Measurements from ENCODE around the gene KLHDC8B. TPM values are rescaled to one million over a fixed set of nuclear protein-coding genes. Genes with fewer than 3 reads are reported as not detected.

KLHDC8B gene
- total RNA-seq, 2 experiments from 2014 or later: 1.2 to 1.4 TPM

GRCh38 chr3:49174397-49174985 lies 3.1 kb downstream of the KLHDC8B start:
- H3K4me1 Mint-ChIP-seq: peaks cover 11% of the 10 kb centered on the region
- H3K27me3 Mint-ChIP-seq: peaks cover 12% of the 10 kb centered on the region
- H3K4me3 Mint-ChIP-seq: no peak overlapping the region
- DNase-seq: no peak
- H3K27ac Mint-ChIP-seq: no peak overlapping the region
- no peaks in the 10 kb centered on the region for H3K9me3 Mint-ChIP-seq
- CTCF ChIA-PET: no interaction called here
- no peaks in the 10 kb centered on the region for H3K36me3 Mint-ChIP-seq (ENCODE audit: low read depth)
- POLR2A ChIA-PET: interaction anchor here (1.1 kb wide), 1 partner anchor 9 kb away, joined by 3 read pairs; no protein-coding TSS in a partner anchor

- Mint-ChIP-seq H3K27ac (no peak overlapping the region), H3K27me3 (peaks cover 13% of the 10 kb centered on the region), H3K36me3 (ENCODE audit: low read depth) (no peaks in the 10 kb centered on the region), H3K4me1 (peaks cover 9% of the 10 kb centered on the region), H3K9me3 (no peaks in the 10 kb centered on the region), H3K4me3 (no peak overlapping the region)
- DNase-seq: no peak
- POLR2A ChIA-PET: no interaction called here
- CTCF ChIA-PET: no interaction called here
Observed at GRCh38 chr3:49175530-49175929, 4.1 kb downstream of the KLHDC8B start.

- no peaks in the 10 kb centered on the region for H3K36me3 Mint-ChIP-seq (ENCODE audit: low read depth)
- DNase-seq: no peak
- no peak overlapping the region for H3K4me3 Mint-ChIP-seq
- peaks cover 4% of the 10 kb centered on the region for H3K4me1 Mint-ChIP-seq
- no peaks in the 10 kb centered on the region for H3K9me3 Mint-ChIP-seq
- peaks cover 14% of the 10 kb centered on the region for H3K27me3 Mint-ChIP-seq
- no peak overlapping the region for H3K27ac Mint-ChIP-seq
- POLR2A ChIA-PET: no interaction called here
- CTCF ChIA-PET: no interaction called here
Observed at GRCh38 chr3:49177073-49177472, 5.7 kb downstream of the KLHDC8B start.

- Mint-ChIP-seq H3K9me3 (no peaks in the 10 kb centered on the region), H3K27ac (no peak overlapping the region), H3K4me1 (no peaks in the 10 kb centered on the region), H3K4me3 (no peak overlapping the region), H3K36me3 (ENCODE audit: low read depth) (no peaks in the 10 kb centered on the region), H3K27me3 (peaks cover 14% of the 10 kb centered on the region)
- ChIA-PET CTCF (interaction anchor here (1.1 to 3.7 kb wide), 2 partner anchors 9 to 269 kb away, joined by 4 to 17 read pairs; partner anchors contain the start of gene KLHDC8B), POLR2A (no interaction called here)
- no peak for DNase-seq
Observed at GRCh38 chr3:49180116-49180515, 8.7 kb downstream of the KLHDC8B start.

- no peaks in the 10 kb centered on the region for H3K9me3 Mint-ChIP-seq
- H3K36me3 Mint-ChIP-seq (ENCODE audit: low read depth): no peaks in the 10 kb centered on the region
- no peak overlapping the region for H3K27ac Mint-ChIP-seq
- DNase-seq: no peak
- H3K27me3 Mint-ChIP-seq: peaks cover 14% of the 10 kb centered on the region
- POLR2A ChIA-PET: no interaction called here
- no peak overlapping the region for H3K4me3 Mint-ChIP-seq
- CTCF ChIA-PET: interaction anchor here (0.6 to 3.7 kb wide), 4 partner anchors 11 to 1366 kb away, joined by 3 to 17 read pairs (median 3); partner anchors contain the start of gene KLHDC8B
- H3K4me1 Mint-ChIP-seq: no peaks in the 10 kb centered on the region
Observed at GRCh38 chr3:49181351-49181750, 10.0 kb downstream of the KLHDC8B start.

- peaks cover 18% of the 10 kb centered on the region for H3K27me3 Mint-ChIP-seq
- H3K36me3 Mint-ChIP-seq (ENCODE audit: low read depth): no peaks in the 10 kb centered on the region
- CTCF ChIA-PET: interaction anchor here (3.7 kb wide), 1 partner anchor 12 kb away, joined by 17 read pairs; the partner anchor contains the start of gene KLHDC8B
- DNase-seq: no peak
- no peak overlapping the region for H3K4me3 Mint-ChIP-seq
- H3K9me3 Mint-ChIP-seq: no peaks in the 10 kb centered on the region
- POLR2A ChIA-PET: no interaction called here
- H3K4me1 Mint-ChIP-seq: no peaks in the 10 kb centered on the region
- H3K27ac Mint-ChIP-seq: no peak overlapping the region
Observed at GRCh38 chr3:49182682-49183081, 11.3 kb downstream of the KLHDC8B start.

- no peak overlapping the region for H3K4me3 Mint-ChIP-seq
- no peak for DNase-seq
- CTCF ChIA-PET: interaction anchor here (1.0 kb wide), 1 partner anchor 13 kb away, joined by 4 read pairs; the partner anchor contains the start of gene KLHDC8B
- H3K9me3 Mint-ChIP-seq: no peaks in the 10 kb centered on the region
- POLR2A ChIA-PET: no interaction called here
- no peak overlapping the region for H3K27ac Mint-ChIP-seq
- no peaks in the 10 kb centered on the region for H3K4me1 Mint-ChIP-seq
- peaks cover 14% of the 10 kb centered on the region for H3K27me3 Mint-ChIP-seq
- H3K36me3 Mint-ChIP-seq (ENCODE audit: low read depth): no peaks in the 10 kb centered on the region
Observed at GRCh38 chr3:49183873-49184272, 12.5 kb downstream of the KLHDC8B start.

- Mint-ChIP-seq H3K27me3 (peaks cover 11% of the 10 kb centered on the region), H3K9me3 (no peaks in the 10 kb centered on the region), H3K27ac (no peak overlapping the region), H3K4me3 (no peak overlapping the region), H3K36me3 (ENCODE audit: low read depth) (no peaks in the 10 kb centered on the region), H3K4me1 (no peaks in the 10 kb centered on the region)
- ChIA-PET CTCF (no interaction called here), POLR2A (no interaction called here)
- no peak for DNase-seq
Observed at GRCh38 chr3:49191741-49192140, 20.3 kb downstream of the KLHDC8B start.

- Mint-ChIP-seq H3K27ac (no peak overlapping the region), H3K4me3 (no peak overlapping the region), H3K36me3 (ENCODE audit: low read depth) (no peaks in the 10 kb centered on the region), H3K27me3 (peaks cover 8% of the 10 kb centered on the region), H3K4me1 (no peaks in the 10 kb centered on the region), H3K9me3 (no peaks in the 10 kb centered on the region)
- ChIA-PET POLR2A (no interaction called here), CTCF (no interaction called here)
- no peak for DNase-seq
Observed at GRCh38 chr3:49198161-49198560, 26.8 kb downstream of the KLHDC8B start.

- no peak overlapping the region for H3K4me3 Mint-ChIP-seq
- DNase-seq: no peak
- no peaks in the 10 kb centered on the region for H3K4me1 Mint-ChIP-seq
- no peaks in the 10 kb centered on the region for H3K36me3 Mint-ChIP-seq (ENCODE audit: low read depth)
- no peak overlapping the region for H3K27ac Mint-ChIP-seq
- no peaks in the 10 kb centered on the region for H3K9me3 Mint-ChIP-seq
- ChIA-PET CTCF (no interaction called here), POLR2A (no interaction called here)
- peaks cover 9% of the 10 kb centered on the region for H3K27me3 Mint-ChIP-seq
Observed at GRCh38 chr3:49198611-49199230, 27.3 kb downstream of the KLHDC8B start.

- ChIA-PET CTCF (no interaction called here), POLR2A (no interaction called here)
- DNase-seq: no peak
- H3K9me3 Mint-ChIP-seq: no peaks in the 10 kb centered on the region
- no peak overlapping the region for H3K4me3 Mint-ChIP-seq
- H3K36me3 Mint-ChIP-seq (ENCODE audit: low read depth): no peaks in the 10 kb centered on the region
- H3K27me3 Mint-ChIP-seq: peaks cover 11% of the 10 kb centered on the region
- no peak overlapping the region for H3K27ac Mint-ChIP-seq
- H3K4me1 Mint-ChIP-seq: no peaks in the 10 kb centered on the region
Observed at GRCh38 chr3:49199239-49199899, 28.0 kb downstream of the KLHDC8B start.

- CTCF ChIA-PET: interaction anchor here (0.6 kb wide), 1 partner anchor 172 kb away, joined by 3 read pairs; no protein-coding TSS in a partner anchor
- Mint-ChIP-seq H3K27ac (no peak overlapping the region), H3K4me3 (no peak overlapping the region), H3K36me3 (ENCODE audit: low read depth) (no peaks in the 10 kb centered on the region), H3K4me1 (no peaks in the 10 kb centered on the region), H3K9me3 (no peaks in the 10 kb centered on the region), H3K27me3 (peaks cover 13% of the 10 kb centered on the region)
- POLR2A ChIA-PET: no interaction called here
- DNase-seq: no peak
Observed at GRCh38 chr3:49199900-49200281, 28.5 kb downstream of the KLHDC8B start.

GRCh38 chr3:49213541-49213943 lies 42.1 kb downstream of the KLHDC8B start:
- peaks cover 3% of the 10 kb centered on the region for H3K9me3 Mint-ChIP-seq
- peaks cover 3% of the 10 kb centered on the region for H3K27me3 Mint-ChIP-seq
- H3K4me3 Mint-ChIP-seq: no peak overlapping the region
- H3K36me3 Mint-ChIP-seq (ENCODE audit: low read depth): no peaks in the 10 kb centered on the region
- no peak for DNase-seq
- no peak overlapping the region for H3K27ac Mint-ChIP-seq
- POLR2A ChIA-PET: no interaction called here
- no peaks in the 10 kb centered on the region for H3K4me1 Mint-ChIP-seq
- CTCF ChIA-PET: interaction anchor here (1.0 kb wide), 1 partner anchor 42 kb away, joined by 3 read pairs; the partner anchor contains the start of gene KLHDC8B
